Endothelial cell (in vitro differentiated cells): ENCODE measurements around the gene MANSC4. TPM values are rescaled to one million over a fixed set of nuclear protein-coding genes. Genes with fewer than 3 reads are reported as not detected.

Source experiments
- DNase-seq: peaks from one replicate; pipeline ENCODE4 v3.0.0; 2021; ENCODE audit warnings: low spot score
- H3K27ac Mint-ChIP-seq: one replicate; pipeline ENCODE4 v1.8.0; 2021; ENCODE audit warnings: mixed read lengths, inconsistent platforms; ENCODE audit not compliant: unreplicated experiment
- H3K27me3 Mint-ChIP-seq: one replicate; pipeline ENCODE4 v1.8.0; 2021; ENCODE audit warnings: mild to moderate bottlenecking, moderate library complexity, mixed read lengths, inconsistent platforms; ENCODE audit not compliant: unreplicated experiment
- H3K36me3 Mint-ChIP-seq: one replicate; pipeline ENCODE4 v1.8.0; 2021; ENCODE audit warnings: mild to moderate bottlenecking, low read depth, mixed read lengths, inconsistent platforms; ENCODE audit not compliant: unreplicated experiment
- H3K4me1 Mint-ChIP-seq: one replicate; pipeline ENCODE4 v1.8.0; 2021; ENCODE audit warnings: mild to moderate bottlenecking, mixed read lengths, inconsistent platforms; ENCODE audit not compliant: unreplicated experiment
- H3K4me3 Mint-ChIP-seq: one replicate; pipeline ENCODE4 v1.8.0; 2021; ENCODE audit warnings: mild to moderate bottlenecking, mixed read lengths, inconsistent platforms; ENCODE audit not compliant: unreplicated experiment
- H3K9me3 Mint-ChIP-seq: one replicate; pipeline ENCODE4 v1.8.0; 2021; ENCODE audit warnings: mixed read lengths, inconsistent platforms; ENCODE audit not compliant: unreplicated experiment
- total RNA-seq: library from RNA; stranded (reverse); fragmentation: NEBNext Ultra II Directional; extraction: Animal tissue kit (Norgen Biotek cat#: 25700); gene quantifications from one replicate; pipeline ENCODE4 v1.2.1, GENCODE V29; 2021; ENCODE audit not compliant: unreplicated experiment
- TF ChIP-seq, protein P1 (sequence below): fragments of 200-600 bp; sonication (generic); IDR thresholded peaks from one replicate; pipeline ENCODE4 v1.5.0; 2021; ENCODE audit warnings: antibody characterized with exemption; ENCODE audit not compliant: unreplicated experiment

MANSC4 gene
- total RNA-seq, 1 donor from 2014 or later: not detected

DNA sequence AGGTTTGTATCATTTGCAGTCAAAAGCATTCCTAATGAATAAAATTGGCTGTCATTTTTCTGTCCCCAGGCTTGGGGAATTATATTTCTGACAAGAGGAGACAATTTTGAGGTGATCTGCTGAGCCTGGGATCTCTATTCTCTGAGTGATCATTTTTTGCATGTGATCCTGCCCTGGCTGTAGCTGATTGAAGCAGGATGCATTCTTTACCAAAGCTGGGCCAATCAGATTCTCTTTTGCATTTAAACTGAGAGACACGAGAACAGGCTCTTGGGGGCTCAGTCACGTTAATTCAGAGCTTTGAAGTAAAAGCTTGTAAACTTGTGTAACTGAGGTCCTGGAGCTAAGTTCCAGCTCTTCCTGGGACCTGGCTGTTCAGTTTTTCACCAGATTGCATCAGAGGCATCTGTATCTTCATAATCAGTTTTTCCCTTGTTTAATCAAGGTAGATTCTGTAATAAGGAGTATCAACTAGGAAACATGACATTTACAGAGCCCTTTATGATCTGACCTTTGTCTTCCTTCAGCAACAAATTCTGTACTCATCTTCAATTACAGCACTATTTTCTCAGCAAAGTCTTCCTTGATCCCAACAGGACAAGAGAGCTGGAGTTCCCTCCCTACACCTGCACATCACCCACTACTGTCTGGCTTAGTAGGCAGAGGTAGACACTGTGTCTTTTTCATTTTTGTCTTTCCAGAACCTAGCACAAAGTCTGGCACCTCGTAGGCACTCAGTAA, 35.0 kb upstream of the MANSC4 start:
- Mint-ChIP-seq H3K27me3 (peaks cover 6% of the 10 kb centered on the region), H3K36me3 (no peaks in the 10 kb centered on the region), H3K4me1 (no peaks in the 10 kb centered on the region), H3K4me3 (no peak overlapping the region), H3K9me3 (no peaks in the 10 kb centered on the region), H3K27ac (no peak overlapping the region)
- no peak for DNase-seq
- TF ChIP-seq, protein P1, sequence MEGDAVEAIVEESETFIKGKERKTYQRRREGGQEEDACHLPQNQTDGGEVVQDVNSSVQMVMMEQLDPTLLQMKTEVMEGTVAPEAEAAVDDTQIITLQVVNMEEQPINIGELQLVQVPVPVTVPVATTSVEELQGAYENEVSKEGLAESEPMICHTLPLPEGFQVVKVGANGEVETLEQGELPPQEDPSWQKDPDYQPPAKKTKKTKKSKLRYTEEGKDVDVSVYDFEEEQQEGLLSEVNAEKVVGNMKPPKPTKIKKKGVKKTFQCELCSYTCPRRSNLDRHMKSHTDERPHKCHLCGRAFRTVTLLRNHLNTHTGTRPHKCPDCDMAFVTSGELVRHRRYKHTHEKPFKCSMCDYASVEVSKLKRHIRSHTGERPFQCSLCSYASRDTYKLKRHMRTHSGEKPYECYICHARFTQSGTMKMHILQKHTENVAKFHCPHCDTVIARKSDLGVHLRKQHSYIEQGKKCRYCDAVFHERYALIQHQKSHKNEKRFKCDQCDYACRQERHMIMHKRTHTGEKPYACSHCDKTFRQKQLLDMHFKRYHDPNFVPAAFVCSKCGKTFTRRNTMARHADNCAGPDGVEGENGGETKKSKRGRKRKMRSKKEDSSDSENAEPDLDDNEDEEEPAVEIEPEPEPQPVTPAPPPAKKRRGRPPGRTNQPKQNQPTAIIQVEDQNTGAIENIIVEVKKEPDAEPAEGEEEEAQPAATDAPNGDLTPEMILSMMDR: no peak

DNA sequence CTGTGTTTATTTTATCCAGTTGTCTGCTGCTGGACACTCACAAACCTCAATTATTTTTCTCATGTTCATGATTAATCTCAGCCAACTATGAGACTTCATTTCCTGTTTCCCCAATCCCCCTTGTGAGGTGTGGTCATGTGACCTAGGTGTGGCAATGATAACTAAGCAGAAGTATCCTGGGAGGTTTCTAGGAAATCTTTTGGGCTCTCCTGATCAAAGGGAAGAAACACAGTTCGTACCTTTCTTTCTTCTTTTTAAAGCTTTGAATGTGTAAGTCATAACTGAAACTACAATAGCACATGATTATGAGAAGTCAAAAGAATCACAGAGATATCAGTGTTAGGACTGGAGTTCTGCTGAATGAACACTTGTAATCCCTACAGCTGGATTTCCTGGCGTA, 34.4 kb upstream of the MANSC4 start:
- Mint-ChIP-seq H3K27ac (no peak overlapping the region), H3K9me3 (no peaks in the 10 kb centered on the region), H3K27me3 (peaks cover 5% of the 10 kb centered on the region), H3K4me1 (no peaks in the 10 kb centered on the region), H3K4me3 (no peak overlapping the region), H3K36me3 (no peaks in the 10 kb centered on the region)
- DNase-seq: no peak
- TF ChIP-seq, protein P1: no peak

DNA sequence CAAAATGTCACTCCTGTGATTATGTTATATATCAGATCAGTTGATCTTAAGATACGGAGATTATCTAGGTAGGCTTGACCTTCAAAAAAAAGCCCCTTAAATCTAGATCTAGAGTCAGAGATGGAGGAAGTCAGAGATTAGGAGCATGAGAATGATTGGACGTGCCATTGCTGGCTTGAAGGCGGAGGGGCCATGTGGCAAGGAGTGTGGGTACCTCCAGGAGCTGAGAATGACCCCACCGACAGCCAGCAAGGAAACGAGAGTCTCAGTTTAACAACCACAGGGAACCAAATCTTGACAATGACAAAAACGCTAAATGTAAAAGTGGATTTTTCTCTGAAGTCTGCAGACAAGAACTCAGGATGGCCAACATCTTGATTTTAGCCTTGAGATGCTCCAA, 32.5 kb upstream of the MANSC4 start:
- Mint-ChIP-seq H3K27ac (no peak overlapping the region), H3K4me1 (no peaks in the 10 kb centered on the region), H3K9me3 (no peaks in the 10 kb centered on the region), H3K27me3 (peaks cover 4% of the 10 kb centered on the region), H3K4me3 (no peak overlapping the region), H3K36me3 (no peaks in the 10 kb centered on the region)
- TF ChIP-seq, protein P1: no peak
- no peak for DNase-seq

DNA sequence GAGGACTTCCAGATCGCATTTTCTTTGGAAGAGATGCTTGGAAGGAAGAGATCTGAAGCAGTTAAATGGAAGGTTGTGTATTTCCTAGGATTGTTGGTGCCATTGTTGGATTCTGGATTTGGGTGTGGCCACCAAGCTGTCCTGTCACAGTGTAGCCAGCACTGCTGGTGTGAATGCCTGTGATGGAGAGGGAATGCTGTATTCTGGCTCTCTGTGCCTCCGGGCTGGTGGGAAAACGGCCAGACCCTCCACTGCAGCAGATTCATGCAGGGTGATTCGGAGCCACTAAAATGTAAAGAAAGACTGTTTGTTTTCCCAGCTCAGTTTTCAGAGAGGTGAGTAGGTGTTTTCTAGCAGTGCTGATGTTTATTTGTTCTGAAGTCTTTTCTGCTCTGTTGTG, 30.7 kb upstream of the MANSC4 start:
- Mint-ChIP-seq H3K4me3 (no peak overlapping the region), H3K27me3 (no peaks in the 10 kb centered on the region), H3K4me1 (peaks cover 10% of the 10 kb centered on the region), H3K9me3 (no peaks in the 10 kb centered on the region), H3K27ac (no peak overlapping the region), H3K36me3 (no peaks in the 10 kb centered on the region)
- DNase-seq: no peak
- TF ChIP-seq, protein P1: no peak

DNA sequence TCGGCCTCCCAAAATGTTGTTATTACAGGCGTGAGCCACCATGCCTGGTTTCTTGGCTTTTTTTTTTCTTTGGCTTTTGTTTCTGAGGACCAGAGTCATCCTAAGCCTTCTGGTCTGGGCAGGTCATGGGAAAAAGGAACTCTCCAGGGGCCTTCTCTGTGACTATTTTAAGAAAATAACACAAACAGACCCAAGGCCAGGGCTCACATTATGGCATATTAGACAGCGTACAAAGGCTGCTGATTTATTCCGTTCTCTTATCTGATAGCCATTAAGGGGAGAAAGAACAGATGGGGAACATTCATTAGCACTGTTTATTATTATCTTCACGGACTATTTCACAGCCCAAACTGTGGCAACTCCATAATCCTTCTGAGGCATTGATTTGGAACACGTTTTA, 28.8 kb upstream of the MANSC4 start:
- no peaks in the 10 kb centered on the region for H3K36me3 Mint-ChIP-seq
- peaks cover 10% of the 10 kb centered on the region for H3K4me1 Mint-ChIP-seq
- TF ChIP-seq, protein P1: no peak

More for the DNA sequence above, 28.8 kb upstream of the MANSC4 start:
- no peak overlapping the region for H3K27ac Mint-ChIP-seq
- no peak for DNase-seq
- peaks cover 1% of the 10 kb centered on the region for H3K27me3 Mint-ChIP-seq
- no peaks in the 10 kb centered on the region for H3K9me3 Mint-ChIP-seq
- no peak overlapping the region for H3K4me3 Mint-ChIP-seq
